ENCODE results near the gene TNFRSF19.

Gene TNFRSF19

DNA sequence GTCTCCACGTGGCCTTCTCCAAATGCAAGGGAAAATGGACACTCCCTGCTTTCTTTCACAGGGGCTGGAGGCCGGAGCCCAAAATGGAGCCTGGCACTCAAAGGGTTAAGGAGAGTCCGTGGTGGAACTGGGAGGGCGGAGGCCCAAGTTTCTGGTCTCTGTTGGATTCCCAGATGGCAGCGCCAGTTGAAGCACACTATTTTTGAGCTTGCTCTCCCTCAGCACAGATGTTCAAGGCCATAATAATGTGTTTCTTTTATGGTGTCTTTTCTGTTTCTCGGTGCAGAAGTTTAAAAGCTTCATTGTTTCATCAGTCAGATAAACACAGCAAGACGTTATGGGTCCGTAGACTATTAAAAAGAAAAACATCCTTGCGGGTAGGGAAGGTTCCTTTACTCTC, 67.6 kb downstream of the TNFRSF19 start:
- H4K20me1 ChIP-seq (ENCODE audit: insufficient read depth): no peaks in the 10 kb centered on the region
- no peaks in the 10 kb centered on the region for H3K36me3 ChIP-seq (ENCODE audit: insufficient read depth)
- H3K27me3 ChIP-seq (ENCODE audit: insufficient read depth, low read depth): no peaks in the 10 kb centered on the region
- H3K4me1 ChIP-seq (ENCODE audit: low read depth, poor library complexity, severe bottlenecking): no peaks in the 10 kb centered on the region
- no peak overlapping the region for H2AFZ ChIP-seq (ENCODE audit: low read depth)
- no peak overlapping the region for H3K4me2 ChIP-seq
- no peak overlapping the region for H3K9ac ChIP-seq
- H3K79me2 ChIP-seq (ENCODE audit: insufficient read depth, low read depth): no peaks in the 10 kb centered on the region
- H3K27ac ChIP-seq: no peak overlapping the region
- no peak overlapping the region for H3K4me3 ChIP-seq (IDR thresholded peaks at IDR 0.05; ENCODE audit: insufficient read depth, low read depth, low read length)
- TF ChIP-seq, protein P1, sequence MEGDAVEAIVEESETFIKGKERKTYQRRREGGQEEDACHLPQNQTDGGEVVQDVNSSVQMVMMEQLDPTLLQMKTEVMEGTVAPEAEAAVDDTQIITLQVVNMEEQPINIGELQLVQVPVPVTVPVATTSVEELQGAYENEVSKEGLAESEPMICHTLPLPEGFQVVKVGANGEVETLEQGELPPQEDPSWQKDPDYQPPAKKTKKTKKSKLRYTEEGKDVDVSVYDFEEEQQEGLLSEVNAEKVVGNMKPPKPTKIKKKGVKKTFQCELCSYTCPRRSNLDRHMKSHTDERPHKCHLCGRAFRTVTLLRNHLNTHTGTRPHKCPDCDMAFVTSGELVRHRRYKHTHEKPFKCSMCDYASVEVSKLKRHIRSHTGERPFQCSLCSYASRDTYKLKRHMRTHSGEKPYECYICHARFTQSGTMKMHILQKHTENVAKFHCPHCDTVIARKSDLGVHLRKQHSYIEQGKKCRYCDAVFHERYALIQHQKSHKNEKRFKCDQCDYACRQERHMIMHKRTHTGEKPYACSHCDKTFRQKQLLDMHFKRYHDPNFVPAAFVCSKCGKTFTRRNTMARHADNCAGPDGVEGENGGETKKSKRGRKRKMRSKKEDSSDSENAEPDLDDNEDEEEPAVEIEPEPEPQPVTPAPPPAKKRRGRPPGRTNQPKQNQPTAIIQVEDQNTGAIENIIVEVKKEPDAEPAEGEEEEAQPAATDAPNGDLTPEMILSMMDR (conservative IDR thresholded peaks at IDR 0.05; ENCODE audit: low read depth, low read length): no peak

DNA sequence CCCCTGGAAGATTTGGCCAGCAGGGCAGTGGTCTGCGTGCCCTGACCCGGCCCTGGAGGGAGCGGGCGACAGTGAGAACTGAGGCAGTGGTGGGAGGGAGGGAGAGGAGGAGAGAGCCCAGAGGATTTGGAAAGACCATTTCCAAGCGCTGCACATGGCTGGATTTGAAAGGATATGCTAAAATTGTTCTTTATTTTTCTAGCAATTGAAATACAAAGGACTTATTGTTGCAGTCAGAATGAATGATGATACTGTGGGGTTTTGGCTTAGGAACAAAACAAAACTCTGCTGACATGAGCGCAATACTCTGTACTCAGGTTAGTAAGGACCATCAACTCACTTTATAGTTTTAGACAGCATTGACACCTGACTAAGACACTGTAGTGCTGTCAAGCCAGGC, 69.5 kb downstream of the TNFRSF19 start:
- no peak overlapping the region for H3K9ac ChIP-seq
- no peaks in the 10 kb centered on the region for H3K4me1 ChIP-seq (ENCODE audit: low read depth, poor library complexity, severe bottlenecking)
- no peak overlapping the region for H3K27ac ChIP-seq
- H3K4me3 ChIP-seq (IDR thresholded peaks at IDR 0.05; ENCODE audit: insufficient read depth, low read depth, low read length): no peak overlapping the region
- H2AFZ ChIP-seq (ENCODE audit: low read depth): no peak overlapping the region
- H3K27me3 ChIP-seq (ENCODE audit: insufficient read depth, low read depth): no peaks in the 10 kb centered on the region
- no peak overlapping the region for H3K4me2 ChIP-seq
- TF ChIP-seq, protein P1 (conservative IDR thresholded peaks at IDR 0.05; ENCODE audit: low read depth, low read length): no peak
- no peaks in the 10 kb centered on the region for H3K79me2 ChIP-seq (ENCODE audit: insufficient read depth, low read depth)
- H4K20me1 ChIP-seq (ENCODE audit: insufficient read depth): no peaks in the 10 kb centered on the region
- H3K36me3 ChIP-seq (ENCODE audit: insufficient read depth): no peaks in the 10 kb centered on the region

DNA sequence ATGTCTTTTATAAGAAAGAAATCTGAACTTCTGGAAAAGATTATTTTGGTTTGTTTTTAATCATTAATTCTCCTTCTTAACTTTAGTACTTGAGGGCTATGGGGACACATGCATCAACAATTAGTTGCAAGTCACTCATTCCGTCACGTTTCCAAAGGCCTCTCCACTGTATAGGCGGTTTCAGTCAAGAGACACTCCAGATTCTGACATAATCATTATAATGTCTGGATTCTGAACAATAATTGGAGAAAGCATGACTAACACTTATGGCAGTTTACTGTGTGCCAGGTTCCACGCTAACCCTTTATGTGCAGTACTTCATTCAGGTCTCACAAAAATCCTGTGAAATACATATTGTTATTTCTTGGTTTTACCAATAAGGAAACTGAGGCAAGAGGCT, 71.9 kb downstream of the TNFRSF19 start:
- Histone ChIP-seq H3K4me2 (no peak overlapping the region), H3K4me1 (ENCODE audit: low read depth, poor library complexity, severe bottlenecking) (no peaks in the 10 kb centered on the region), H3K36me3 (ENCODE audit: insufficient read depth) (no peaks in the 10 kb centered on the region), H3K9ac (no peak overlapping the region), H2AFZ (ENCODE audit: low read depth) (no peak overlapping the region), H3K4me3 (IDR thresholded peaks at IDR 0.05; ENCODE audit: insufficient read depth, low read depth, low read length) (no peak overlapping the region), H3K27me3 (ENCODE audit: insufficient read depth, low read depth) (no peaks in the 10 kb centered on the region), H3K79me2 (ENCODE audit: insufficient read depth, low read depth) (no peaks in the 10 kb centered on the region), H3K27ac (no peak overlapping the region), H4K20me1 (ENCODE audit: insufficient read depth) (no peaks in the 10 kb centered on the region)
- TF ChIP-seq, protein P1 (conservative IDR thresholded peaks at IDR 0.05; ENCODE audit: low read depth, low read length): no peak

DNA sequence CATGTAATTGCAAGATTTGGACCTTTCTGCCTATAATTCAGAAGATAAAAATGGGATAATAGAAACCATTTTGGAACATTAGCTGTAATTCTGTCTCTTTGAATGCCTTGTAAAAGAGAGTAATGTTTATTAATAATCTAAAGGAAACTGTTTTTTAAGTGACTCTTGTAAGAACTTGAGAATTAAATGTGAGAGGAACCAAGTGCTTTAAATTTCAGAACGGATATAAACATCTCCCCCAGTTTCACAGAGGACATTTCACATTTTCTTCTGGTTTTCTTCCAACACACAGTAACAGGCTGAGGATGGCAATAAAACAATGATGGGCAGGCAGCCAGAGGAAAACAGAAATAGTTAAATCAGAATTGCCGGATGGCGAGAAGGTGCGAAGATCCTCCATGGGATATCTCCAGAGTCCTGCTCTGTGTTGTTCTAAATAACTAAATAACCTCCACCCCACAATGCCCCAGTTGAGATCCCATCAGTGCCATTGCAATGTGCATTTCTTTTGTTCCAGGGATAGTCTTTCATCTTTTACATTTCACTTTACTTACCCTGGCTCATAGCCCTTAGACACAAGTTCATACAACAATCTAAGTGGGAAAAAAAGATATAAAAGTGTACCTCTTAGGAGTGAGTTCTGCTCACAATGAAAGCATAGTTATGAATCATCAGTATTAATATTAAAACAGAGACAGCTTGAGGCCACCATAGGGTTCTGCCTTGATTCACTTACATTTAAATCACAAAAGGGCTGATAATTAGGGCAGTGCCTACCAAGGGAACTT, 73.3 kb downstream of the TNFRSF19 start:
- Histone ChIP-seq H3K4me2 (no peak overlapping the region), H3K4me1 (ENCODE audit: low read depth, poor library complexity, severe bottlenecking) (no peaks in the 10 kb centered on the region), H3K9ac (no peak overlapping the region), H3K4me3 (IDR thresholded peaks at IDR 0.05; ENCODE audit: insufficient read depth, low read depth, low read length) (no peak overlapping the region), H3K27me3 (ENCODE audit: insufficient read depth, low read depth) (no peaks in the 10 kb centered on the region), H3K79me2 (ENCODE audit: insufficient read depth, low read depth) (no peaks in the 10 kb centered on the region), H4K20me1 (ENCODE audit: insufficient read depth) (no peaks in the 10 kb centered on the region), H2AFZ (ENCODE audit: low read depth) (no peak overlapping the region), H3K27ac (no peak overlapping the region), H3K36me3 (ENCODE audit: insufficient read depth) (no peaks in the 10 kb centered on the region)
- TF ChIP-seq, protein P1 (conservative IDR thresholded peaks at IDR 0.05; ENCODE audit: low read depth, low read length): no peak
